Kidney (tissue), 14 donors: ENCODE measurements around the gene TFR2. TPM values are rescaled to one million over a fixed set of nuclear protein-coding genes. Genes with fewer than 3 reads are reported as not detected.

Source experiments
- DNase-seq, 5 donors: peaks; one replicate each; pipeline ENCODE4 v3.0.0-alpha.2; 2013 to 2020
- FAIRE-seq: peaks from 2 replicates; lab custom pipeline; 2012; peaks lifted over from hg19 to GRCh38; lab: Jason Lieb, UNC
- H3K27ac ChIP-seq, 2 donors: one replicate each; pipeline ENCODE4 v1.7.0; 2013; ENCODE audit warnings: low read depth in 2 of 2, low read length in 2 of 2, inconsistent platforms in 1 of 2
- H3K27me3 ChIP-seq: one replicate; pipeline ENCODE4 v1.7.1; 2013; ENCODE audit warnings: low read length, inconsistent platforms; ENCODE audit not compliant: control insufficient read depth, insufficient read depth
- H3K36me3 ChIP-seq, 3 donors: one replicate each; pipeline versions ENCODE4 v1.7.0 to v1.7.1; 2013; ENCODE audit warnings: low read length in 3 of 3, control low read depth in 1 of 3, inconsistent platforms in 1 of 3; ENCODE audit not compliant: insufficient read depth in 3 of 3, control insufficient read depth in 2 of 3
- H3K4me1 ChIP-seq, 3 donors: one replicate each; pipeline versions ENCODE4 v1.7.0 to v1.7.1; 2013; ENCODE audit warnings: low read length in 3 of 3, inconsistent platforms in 1 of 3, low read depth in 1 of 3; ENCODE audit not compliant: control insufficient read depth in 2 of 3, insufficient read depth in 2 of 3
- H3K4me3 ChIP-seq, 3 donors: one replicate each; pipeline versions ENCODE4 v1.7.0 to v1.8.1; 2013; ENCODE audit warnings: low read length in 3 of 3, control low read depth in 1 of 3, inconsistent platforms in 1 of 3
- H3K9ac ChIP-seq, 3 donors: one replicate each; pipeline versions ENCODE4 v1.7.0 to v1.7.1; 2013; ENCODE audit warnings: low read length in 3 of 3, control low read depth in 1 of 3, inconsistent platforms in 1 of 3
- H3K9me3 ChIP-seq, 3 donors: one replicate each; pipeline versions ENCODE4 v1.7.0 to v1.7.1; 2013; ENCODE audit warnings: low read length in 3 of 3, control low read depth in 1 of 3, inconsistent platforms in 1 of 3; ENCODE audit not compliant: control insufficient read depth in 2 of 3, insufficient read depth in 1 of 3
- intact Hi-C: fragments of 100-400 bp; cut with DNase I; formaldehyde crosslinking; loops from one replicate; pipeline ENCODE4 v1.11.1; 2022
- polyA plus RNA-seq: library from polyadenylated mRNA; stranded (reverse); fragments of 350-450 nt; fragmentation: Illumina TruSeq; extraction: RNeasy Lipid Tissue Mini Kit (QIAGEN cat#74804); gene quantifications from one replicate; pipeline ENCODE4 v1.2.3, GENCODE V29; 2014; ENCODE audit warnings: low read depth, low replicate concordance; ENCODE audit not compliant: insufficient read depth
- total RNA-seq: library from RNA; stranded (reverse); fragmentation: NEBNext Ultra II Directional; extraction: Animal tissue kit (Norgen Biotek cat#: 25700); gene quantifications from one replicate; pipeline ENCODE4 v1.2.1, GENCODE V29; 2021
- TF ChIP-seq, protein P1 (sequence below): IDR thresholded peaks from 3 replicates; pipeline ENCODE4 v1.5.1; 2012; ENCODE audit warnings: mild to moderate bottlenecking, moderate library complexity, borderline replicate concordance; ENCODE audit not compliant: insufficient read depth; ENCODE audit errors: extremely low read depth
- donor health status: control.
- donor health status: control.
- donor health status: control.
- donor health status: control.
- donor health status: control.
- donor health status: DM: yes; HTN: yes; CAD: no.
- donor health status: Normal renal cell carcinoma (clear cell type).

The TFR2 gene
- total and polyA plus RNA-seq, 2 donors from 2014 or later = 0.22 to 0.79 TPM

- no peak overlapping the region for H3K9ac ChIP-seq
- H3K9me3 ChIP-seq = no peaks in the 10 kb centered on the region
- peaks cover 0 to 8% (median 0%) of the 10 kb centered on the region in 3 donors for H3K4me1 ChIP-seq
- H3K27ac ChIP-seq = no peak overlapping the region
- peak overlapping the region in 2 of 3 donors; percentile 71 to 75 for H3K4me3 ChIP-seq
- intact Hi-C loops = no loop called here
- DNase-seq (peak in 1 of 5 donors; percentile 81), FAIRE-seq (no peak)
- H3K27me3 ChIP-seq = no peaks in the 10 kb centered on the region
- TF ChIP-seq, protein P1, sequence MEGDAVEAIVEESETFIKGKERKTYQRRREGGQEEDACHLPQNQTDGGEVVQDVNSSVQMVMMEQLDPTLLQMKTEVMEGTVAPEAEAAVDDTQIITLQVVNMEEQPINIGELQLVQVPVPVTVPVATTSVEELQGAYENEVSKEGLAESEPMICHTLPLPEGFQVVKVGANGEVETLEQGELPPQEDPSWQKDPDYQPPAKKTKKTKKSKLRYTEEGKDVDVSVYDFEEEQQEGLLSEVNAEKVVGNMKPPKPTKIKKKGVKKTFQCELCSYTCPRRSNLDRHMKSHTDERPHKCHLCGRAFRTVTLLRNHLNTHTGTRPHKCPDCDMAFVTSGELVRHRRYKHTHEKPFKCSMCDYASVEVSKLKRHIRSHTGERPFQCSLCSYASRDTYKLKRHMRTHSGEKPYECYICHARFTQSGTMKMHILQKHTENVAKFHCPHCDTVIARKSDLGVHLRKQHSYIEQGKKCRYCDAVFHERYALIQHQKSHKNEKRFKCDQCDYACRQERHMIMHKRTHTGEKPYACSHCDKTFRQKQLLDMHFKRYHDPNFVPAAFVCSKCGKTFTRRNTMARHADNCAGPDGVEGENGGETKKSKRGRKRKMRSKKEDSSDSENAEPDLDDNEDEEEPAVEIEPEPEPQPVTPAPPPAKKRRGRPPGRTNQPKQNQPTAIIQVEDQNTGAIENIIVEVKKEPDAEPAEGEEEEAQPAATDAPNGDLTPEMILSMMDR = no peak
- H3K36me3 ChIP-seq = no peaks in the 10 kb centered on the region
Measured at GRCh38 chr7:100613412-100614175, 27.8 kb downstream of the TFR2 start.

- H3K36me3 ChIP-seq = no peaks in the 10 kb centered on the region
- H3K4me3 ChIP-seq = peak overlapping the region; percentile 46 to 75 (median 71)
- TF ChIP-seq, protein P1 = no peak
- no peak overlapping the region for H3K27ac ChIP-seq
- peak in 3 of 5 donors; percentile 38 to 79 (median 55) for DNase-seq
- no peaks in the 10 kb centered on the region for H3K9me3 ChIP-seq
- FAIRE-seq = no peak
- peak overlapping the region in 2 of 3 donors; percentile 69 for H3K9ac ChIP-seq
- intact Hi-C loops = no loop called here
- H3K4me1 ChIP-seq = peaks cover 0 to 8% (median 0%) of the 10 kb centered on the region in 3 donors
- no peaks in the 10 kb centered on the region for H3K27me3 ChIP-seq
Measured at GRCh38 chr7:100612730-100613390, 28.5 kb downstream of the TFR2 start.

GRCh38 chr7:100611983-100612729 lies 29.2 kb downstream of the TFR2 start, which contains the start of gene MOSPD3:
Gene MOSPD3, plus strand, starts transcription at chr7:100612540. Its CDS starts 252 bp downstream, at chr7:100612792.
- DNase-seq (peak; percentile 99 to 100 (median 99)), FAIRE-seq (peak; percentile 98)
- Histone ChIP-seq H3K4me1 (peaks cover 0 to 8% (median 0%) of the 10 kb centered on the region in 3 donors), H3K27me3 (no peaks in the 10 kb centered on the region), H3K27ac (peak within 1 kb of the TSS; percentile 93 to 96), H3K4me3 (peak within 1 kb of the TSS; percentile 75 to 86 (median 81)), H3K9ac (peak within 1 kb of the TSS; percentile 69 to 73 (median 69)), H3K36me3 (no peaks in the 10 kb centered on the region), H3K9me3 (no peaks in the 10 kb centered on the region)
- TF ChIP-seq, protein P1 = no peak
- intact Hi-C loops = no loop called here
